ENCODE data around the gene ASMT.
"Not testable (repeated sequence)": the region's sequence is repeated elsewhere in the genome, so short reads cannot be mapped to it uniquely, and the experiment has no call there.

ASMT gene

DNA sequence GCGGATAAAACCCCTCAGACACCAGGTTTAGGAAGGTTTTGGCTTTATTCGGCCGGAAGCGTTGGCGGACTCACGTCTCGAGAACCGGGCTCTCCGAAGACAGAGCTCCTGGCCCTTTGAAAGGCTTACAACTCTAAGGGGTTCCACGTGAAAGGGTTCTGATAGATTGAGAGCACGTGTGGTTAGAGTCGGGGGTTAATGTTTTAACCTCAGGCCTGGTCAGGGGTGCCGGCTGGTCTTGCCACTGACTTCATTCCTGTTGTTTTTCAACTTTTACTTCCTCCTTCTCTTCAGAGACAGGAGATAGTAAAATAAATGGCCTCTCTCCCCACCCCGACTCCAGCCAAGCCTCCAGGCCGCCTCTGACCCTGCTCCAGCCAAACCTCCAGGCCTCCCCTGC lies 4.7 kb upstream of the ASMT start:
- Histone ChIP-seq H3K4me1 (ENCODE audit: control insufficient read depth, insufficient read depth, low read length, poor library complexity, severe bottlenecking) (no peaks in the 10 kb centered on the region), H3K9me3 (ENCODE audit: control insufficient read depth, low read length) (no peaks in the 10 kb centered on the region), H3K36me3 (ENCODE audit: control insufficient read depth, insufficient read depth, low read length) (no peaks in the 10 kb centered on the region), H3K4me3 (ENCODE audit: extremely low read depth, insufficient read depth, low read length, poor library complexity, severe bottlenecking) (no peak overlapping the region), H3K27ac (ENCODE audit: low read depth, low read length, severe bottlenecking) (peak overlapping the region; percentile 10)
- WGBS, 2 experiments (ENCODE audit: insufficient coverage in 2 of 2), result 87 to 89% methylated on average over 13 to 15 of the region's 15 CpGs

DNA sequence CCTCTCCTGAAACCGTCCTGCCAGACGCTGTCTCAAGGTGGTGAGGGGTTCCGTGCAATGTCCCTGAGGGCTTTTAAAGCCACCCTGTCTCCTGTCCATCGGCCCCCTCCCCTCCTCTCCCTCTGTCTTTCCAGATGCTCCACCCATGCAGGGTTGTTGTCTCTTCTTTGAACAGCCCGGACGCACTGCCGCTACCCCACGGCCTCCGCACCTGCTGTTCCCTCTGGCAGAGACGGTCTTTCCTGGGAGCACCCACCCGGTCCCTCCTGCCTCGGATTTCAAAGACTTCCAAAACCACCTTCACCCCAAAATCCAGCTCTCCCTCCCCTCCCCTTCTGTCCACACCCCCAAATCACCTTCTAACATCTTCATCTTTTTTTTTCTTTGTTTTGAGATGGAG lies 4.1 kb upstream of the ASMT start:
- Histone ChIP-seq H3K36me3 (ENCODE audit: control insufficient read depth, insufficient read depth, low read length) (no peaks in the 10 kb centered on the region), H3K4me1 (ENCODE audit: control insufficient read depth, insufficient read depth, low read length, poor library complexity, severe bottlenecking) (no peaks in the 10 kb centered on the region), H3K9me3 (ENCODE audit: control insufficient read depth, low read length) (no peaks in the 10 kb centered on the region), H3K4me3 (ENCODE audit: extremely low read depth, insufficient read depth, low read length, poor library complexity, severe bottlenecking) (no peak overlapping the region), H3K27ac (ENCODE audit: low read depth, low read length, severe bottlenecking) (no peak overlapping the region)
- 80 to 83% methylated on average over 10 to 12 of the region's 12 CpGs for WGBS, 2 experiments (ENCODE audit: insufficient coverage in 2 of 2)

DNA sequence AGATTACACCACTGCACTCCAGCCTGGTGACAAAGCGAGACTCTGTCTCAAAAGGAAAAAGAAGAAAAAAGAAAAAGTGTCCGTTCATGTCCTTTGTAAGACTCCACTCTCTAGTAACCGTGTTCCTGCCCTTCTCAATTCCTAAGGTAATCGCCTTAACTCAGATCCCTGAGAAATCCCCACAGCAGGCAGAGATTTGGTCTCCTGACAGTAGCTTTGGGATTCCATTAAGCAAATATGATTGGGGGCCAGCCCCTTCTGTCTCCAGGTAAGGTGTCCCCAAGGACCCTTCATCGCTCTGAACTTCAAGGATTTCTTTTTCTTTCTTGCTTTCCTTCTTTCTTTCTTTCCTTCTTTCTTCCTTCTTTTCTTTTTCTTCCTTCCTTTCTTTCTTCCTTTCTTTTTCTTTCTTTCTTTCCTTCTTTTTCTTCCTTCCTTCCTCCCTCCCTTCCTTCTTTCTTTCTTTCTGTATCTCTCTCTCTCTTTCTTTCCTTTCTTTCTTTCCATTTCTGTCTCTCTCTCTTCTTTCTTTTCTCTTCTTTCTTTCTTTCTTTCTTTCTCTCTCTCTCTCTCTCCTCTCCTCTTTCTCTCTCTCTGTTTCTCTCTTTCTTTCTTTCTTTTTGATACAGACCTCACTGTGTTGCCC lies 2.1 kb upstream of the ASMT start:
- H3K4me1 ChIP-seq (ENCODE audit: control insufficient read depth, insufficient read depth, low read length, poor library complexity, severe bottlenecking), result no peaks in the 10 kb centered on the region
- no peak overlapping the region for H3K4me3 ChIP-seq (ENCODE audit: extremely low read depth, insufficient read depth, low read length, poor library complexity, severe bottlenecking)
- 78 to 90% methylated on average over 3 to 5 of the region's 5 CpGs for WGBS, 2 experiments (ENCODE audit: insufficient coverage in 2 of 2)
- no peaks in the 10 kb centered on the region for H3K36me3 ChIP-seq (ENCODE audit: control insufficient read depth, insufficient read depth, low read length)
- H3K9me3 ChIP-seq (ENCODE audit: control insufficient read depth, low read length), result no peaks in the 10 kb centered on the region
- no peak overlapping the region for H3K27ac ChIP-seq (ENCODE audit: low read depth, low read length, severe bottlenecking)

DNA sequence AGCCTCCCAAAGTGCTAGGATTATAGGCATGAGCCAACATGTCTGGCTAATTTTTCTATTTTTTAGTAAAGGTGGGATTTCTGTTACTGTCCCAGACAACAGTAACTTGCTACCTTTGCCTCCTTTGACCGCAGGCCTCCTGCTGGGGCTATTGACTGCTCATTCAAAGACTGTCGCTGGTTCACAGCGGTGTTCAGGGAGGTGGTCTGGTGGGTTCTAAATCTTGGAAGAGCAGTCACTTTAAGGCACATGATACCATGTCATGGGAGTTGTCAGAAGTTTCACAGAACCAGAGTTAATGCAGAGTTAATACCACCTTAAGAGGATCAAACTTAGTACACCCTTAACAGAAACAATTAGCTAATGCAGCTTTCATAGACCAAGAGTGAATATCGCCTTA lies 3.8 kb downstream of the ASMT start:
- H3K27ac ChIP-seq (ENCODE audit: low read depth, low read length, severe bottlenecking), result no peak overlapping the region
- no peaks in the 10 kb centered on the region for H3K9me3 ChIP-seq (ENCODE audit: control insufficient read depth, low read length)
- WGBS, 2 experiments (ENCODE audit: insufficient coverage in 2 of 2), result 0 to 73% methylated on average over 1 to 2 of the region's 4 CpGs

DNA sequence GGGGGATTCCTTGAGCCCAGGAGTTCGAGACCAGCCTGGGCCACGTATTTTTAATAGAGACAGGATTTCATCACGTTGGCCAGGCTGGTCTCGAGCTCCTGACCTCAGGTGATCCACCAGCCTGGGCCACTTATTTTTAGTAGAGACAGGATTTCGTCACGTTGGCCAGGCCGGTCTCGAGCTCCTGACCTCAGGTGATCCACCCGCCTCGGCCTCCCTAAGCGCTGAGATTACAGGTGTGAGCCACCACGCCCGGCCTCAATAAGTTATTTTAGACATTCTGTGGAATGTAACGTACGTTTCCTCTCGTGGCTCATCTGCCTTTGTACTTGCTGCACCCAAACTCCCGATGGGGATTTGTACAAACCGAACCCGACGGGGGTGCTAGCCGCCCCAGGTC lies 8.8 kb downstream of the ASMT start:
- no peaks in the 10 kb centered on the region for H3K36me3 ChIP-seq (ENCODE audit: control insufficient read depth, insufficient read depth, low read length)
- 91 to 92% methylated on average over 21 of the region's 21 CpGs for WGBS, 2 experiments (ENCODE audit: insufficient coverage in 2 of 2)
- H3K27ac ChIP-seq (ENCODE audit: low read depth, low read length, severe bottlenecking), result no peak overlapping the region
- H3K9me3 ChIP-seq (ENCODE audit: control insufficient read depth, low read length), result no peaks in the 10 kb centered on the region
- H3K4me1 ChIP-seq (ENCODE audit: control insufficient read depth, insufficient read depth, low read length, poor library complexity, severe bottlenecking), result no peaks in the 10 kb centered on the region
- H3K4me3 ChIP-seq (ENCODE audit: extremely low read depth, insufficient read depth, low read length, poor library complexity, severe bottlenecking), result no peak overlapping the region

More for the DNA sequence above, 3.8 kb downstream of the ASMT start:
- no peaks in the 10 kb centered on the region for H3K4me1 ChIP-seq (ENCODE audit: control insufficient read depth, insufficient read depth, low read length, poor library complexity, severe bottlenecking)
- H3K36me3 ChIP-seq (ENCODE audit: control insufficient read depth, insufficient read depth, low read length), result no peaks in the 10 kb centered on the region
- H3K4me3 ChIP-seq (ENCODE audit: extremely low read depth, insufficient read depth, low read length, poor library complexity, severe bottlenecking), result no peak overlapping the region

DNA sequence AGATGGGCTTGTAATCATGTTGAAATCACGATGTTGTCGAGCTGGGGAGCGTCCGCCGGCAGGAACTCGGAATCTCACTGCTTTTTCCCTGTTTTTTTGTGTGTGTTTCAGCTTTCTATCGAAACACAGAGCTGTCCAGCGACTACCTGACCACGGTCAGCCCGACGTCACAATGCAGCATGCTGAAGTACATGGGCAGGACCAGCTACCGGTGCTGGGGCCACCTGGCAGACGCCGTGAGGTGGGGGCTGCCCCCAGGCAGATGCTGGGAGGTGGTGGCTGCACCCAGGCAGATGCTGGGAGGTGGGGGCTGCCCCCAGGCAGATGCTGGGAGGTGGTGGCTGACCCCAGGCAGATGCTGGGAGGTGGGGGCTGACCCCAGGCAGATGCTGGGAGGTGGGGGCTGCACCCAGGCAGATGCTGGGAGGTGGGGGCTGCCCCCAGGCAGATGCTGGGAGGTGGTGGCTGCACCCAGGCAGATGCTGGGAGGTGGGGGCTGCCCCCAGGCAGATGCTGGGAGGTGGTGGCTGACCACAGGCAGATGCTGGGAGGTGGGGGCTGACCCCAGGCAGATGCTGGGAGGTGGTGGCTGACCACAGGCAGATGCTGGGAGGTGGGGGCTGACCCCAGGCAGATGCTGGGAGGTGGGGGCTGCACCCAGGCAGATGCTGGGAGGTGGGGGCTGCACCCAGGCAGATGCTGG lies 9.4 kb downstream of the ASMT start:
- not testable (repeated sequence) for H3K4me3 ChIP-seq (ENCODE audit: extremely low read depth, insufficient read depth, low read length, poor library complexity, severe bottlenecking); H3K4me1 ChIP-seq (ENCODE audit: control insufficient read depth, insufficient read depth, low read length, poor library complexity, severe bottlenecking)
- 92 to 93% methylated on average over 14 of the region's 14 CpGs for WGBS, 2 experiments (ENCODE audit: insufficient coverage in 2 of 2)

DNA sequence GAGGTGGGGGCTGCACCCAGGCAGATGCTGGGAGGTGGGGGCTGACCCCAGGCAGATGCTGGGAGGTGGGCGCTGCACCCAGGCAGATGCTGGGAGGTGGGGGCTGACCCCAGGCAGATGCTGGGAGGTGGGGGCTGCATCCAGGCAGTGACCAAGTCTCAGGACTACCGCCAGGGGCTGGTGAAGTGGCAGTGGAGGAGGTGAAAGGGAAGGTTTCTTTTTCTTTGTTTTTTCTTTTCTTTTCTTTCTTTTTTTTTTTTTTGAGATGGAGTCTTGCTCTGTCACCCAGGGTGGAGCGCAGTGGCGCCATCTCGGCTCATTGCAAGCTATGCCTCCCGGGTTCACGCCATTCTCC lies 10.0 kb downstream of the ASMT start:
- H3K4me1 ChIP-seq (ENCODE audit: control insufficient read depth, insufficient read depth, low read length, poor library complexity, severe bottlenecking); H3K36me3 ChIP-seq (ENCODE audit: control insufficient read depth, insufficient read depth, low read length); H3K9me3 ChIP-seq (ENCODE audit: control insufficient read depth, low read length); H3K4me3 ChIP-seq (ENCODE audit: extremely low read depth, insufficient read depth, low read length, poor library complexity, severe bottlenecking); H3K27ac ChIP-seq (ENCODE audit: low read depth, low read length, severe bottlenecking): not testable (repeated sequence)
- 98 to 100% methylated on average over 2 to 6 of the region's 7 CpGs for WGBS, 2 experiments (ENCODE audit: insufficient coverage in 2 of 2)

More for the DNA sequence above, 9.4 kb downstream of the ASMT start:
- H3K36me3 ChIP-seq (ENCODE audit: control insufficient read depth, insufficient read depth, low read length); H3K9me3 ChIP-seq (ENCODE audit: control insufficient read depth, low read length); H3K27ac ChIP-seq (ENCODE audit: low read depth, low read length, severe bottlenecking): not testable (repeated sequence)

DNA sequence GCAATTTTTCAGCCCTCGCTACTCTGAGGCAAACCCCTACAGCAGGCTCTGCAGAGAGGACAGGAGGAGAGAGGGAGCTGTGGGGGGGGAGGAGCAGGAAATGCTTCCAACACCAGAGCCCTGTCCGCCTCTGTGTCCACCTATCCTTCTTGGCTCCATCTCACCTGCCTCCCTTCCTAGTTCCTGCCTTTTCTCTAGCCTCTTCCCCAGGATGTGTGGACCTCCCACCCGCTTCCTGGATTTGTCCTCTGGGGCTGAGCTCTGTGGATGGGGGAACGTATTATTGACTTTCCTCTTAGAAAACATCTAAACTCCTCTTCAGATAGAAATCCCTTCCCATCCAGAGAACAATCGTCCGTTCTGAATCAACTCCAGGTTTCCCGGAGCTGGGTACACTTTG lies 14.4 kb downstream of the ASMT start:
- Histone ChIP-seq H3K27ac (ENCODE audit: low read depth, low read length, severe bottlenecking) (no peak overlapping the region), H3K9me3 (ENCODE audit: control insufficient read depth, low read length) (no peaks in the 10 kb centered on the region), H3K36me3 (ENCODE audit: control insufficient read depth, insufficient read depth, low read length) (no peaks in the 10 kb centered on the region), H3K4me3 (ENCODE audit: extremely low read depth, insufficient read depth, low read length, poor library complexity, severe bottlenecking) (no peak overlapping the region), H3K4me1 (ENCODE audit: control insufficient read depth, insufficient read depth, low read length, poor library complexity, severe bottlenecking) (no peaks in the 10 kb centered on the region)
- WGBS, 2 experiments (ENCODE audit: insufficient coverage in 2 of 2), result 80 to 95% methylated on average over 5 to 6 of the region's 7 CpGs

DNA sequence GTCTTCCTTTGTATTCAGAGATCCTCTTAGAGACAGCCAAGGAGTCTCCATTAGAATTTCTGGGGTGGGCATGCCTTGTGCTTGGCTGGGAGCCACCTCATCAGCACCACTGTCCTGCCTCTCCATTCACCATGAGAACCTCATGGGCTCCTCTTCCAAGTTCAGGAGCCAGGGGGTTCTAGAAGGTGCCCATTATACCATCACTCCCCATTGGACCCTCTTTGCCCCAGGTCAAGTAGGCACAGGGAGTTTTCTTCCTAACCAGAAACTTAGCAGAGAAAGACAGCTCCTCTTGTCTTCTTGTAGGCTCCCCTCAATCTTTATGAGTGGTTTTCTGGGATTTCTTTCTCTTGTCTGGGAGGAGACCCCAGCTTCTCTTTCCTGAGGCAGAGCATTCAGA lies 31.1 kb downstream of the ASMT start:
- no peaks in the 10 kb centered on the region for H3K4me1 ChIP-seq (ENCODE audit: control insufficient read depth, insufficient read depth, low read length, poor library complexity, severe bottlenecking)
- peaks cover 7% of the 10 kb centered on the region for H3K9me3 ChIP-seq (ENCODE audit: control insufficient read depth, low read length)
- no peak overlapping the region for H3K4me3 ChIP-seq (ENCODE audit: extremely low read depth, insufficient read depth, low read length, poor library complexity, severe bottlenecking)
- no peak overlapping the region for H3K27ac ChIP-seq (ENCODE audit: low read depth, low read length, severe bottlenecking)
- no peaks in the 10 kb centered on the region for H3K36me3 ChIP-seq (ENCODE audit: control insufficient read depth, insufficient read depth, low read length)

DNA sequence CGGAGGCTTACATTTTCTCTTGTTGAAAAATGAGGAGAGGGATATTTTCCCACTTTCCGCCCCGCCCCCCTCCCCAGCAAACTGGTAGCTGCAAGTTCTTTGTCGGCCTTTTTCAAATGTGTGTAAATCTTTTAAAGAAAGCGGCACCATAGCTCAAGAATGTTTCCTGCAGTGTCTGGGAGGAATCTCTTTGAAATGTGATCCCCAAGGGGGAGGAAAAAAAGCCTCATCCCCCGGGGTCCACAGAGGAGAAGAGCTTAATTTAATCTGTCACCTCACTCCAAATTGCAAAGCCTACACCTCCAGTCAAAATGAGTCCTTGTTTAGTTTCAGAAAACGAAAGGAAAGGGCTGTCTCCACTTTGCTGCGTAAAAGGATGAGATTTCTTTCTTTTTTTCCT lies 34.8 kb downstream of the ASMT start:
- WGBS, 2 experiments (ENCODE audit: insufficient coverage in 2 of 2), result 6 to 17% methylated on average over 1 to 2 of the region's 8 CpGs
- H3K4me1 ChIP-seq (ENCODE audit: control insufficient read depth, insufficient read depth, low read length, poor library complexity, severe bottlenecking), result no peaks in the 10 kb centered on the region
- no peaks in the 10 kb centered on the region for H3K36me3 ChIP-seq (ENCODE audit: control insufficient read depth, insufficient read depth, low read length)
- peaks cover 7% of the 10 kb centered on the region for H3K9me3 ChIP-seq (ENCODE audit: control insufficient read depth, low read length)
- no peak overlapping the region for H3K4me3 ChIP-seq (ENCODE audit: extremely low read depth, insufficient read depth, low read length, poor library complexity, severe bottlenecking)
- H3K27ac ChIP-seq (ENCODE audit: low read depth, low read length, severe bottlenecking), result no peak overlapping the region

DNA sequence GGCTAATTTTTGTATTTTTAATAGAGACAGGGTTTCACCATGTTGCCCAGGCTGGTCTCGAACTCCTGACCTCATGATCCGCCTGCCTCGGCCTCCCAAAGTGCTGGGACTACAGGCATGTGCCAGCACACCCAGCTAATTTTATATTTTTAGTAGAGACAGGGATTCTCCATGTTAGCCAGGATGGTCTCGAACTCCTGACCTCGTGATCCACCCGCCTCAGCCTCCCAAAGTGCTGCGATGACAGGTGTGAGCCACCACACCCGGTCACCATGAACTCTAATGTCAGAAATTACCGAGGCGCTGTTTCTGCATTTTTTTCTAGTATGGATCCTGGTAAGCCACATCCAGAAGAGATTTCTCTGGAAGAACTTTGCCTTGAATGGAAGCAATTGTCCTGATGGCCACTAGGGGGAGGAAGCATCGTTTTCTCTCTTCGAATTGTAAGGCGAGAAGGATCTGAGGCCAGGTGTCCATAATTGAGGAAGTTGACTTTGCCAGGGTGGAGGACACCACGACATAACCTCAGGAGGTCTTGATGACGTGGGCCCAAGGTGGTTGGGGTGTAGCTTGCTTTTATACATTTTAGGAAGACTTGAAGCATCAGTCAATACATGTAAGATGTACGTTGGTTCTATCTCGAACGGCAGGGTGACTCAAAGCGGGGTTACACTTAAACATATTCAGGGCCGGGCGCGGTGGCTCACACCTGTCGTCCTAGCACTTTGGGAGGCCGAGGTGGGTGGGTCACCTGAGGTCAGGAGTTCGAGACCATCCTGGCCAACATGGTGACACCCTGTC lies 37.4 kb downstream of the ASMT start:
- 84 to 88% methylated on average over 21 to 25 of the region's 25 CpGs for WGBS, 2 experiments (ENCODE audit: insufficient coverage in 2 of 2)
- H3K27ac ChIP-seq (ENCODE audit: low read depth, low read length, severe bottlenecking); H3K36me3 ChIP-seq (ENCODE audit: control insufficient read depth, insufficient read depth, low read length); H3K4me3 ChIP-seq (ENCODE audit: extremely low read depth, insufficient read depth, low read length, poor library complexity, severe bottlenecking); H3K9me3 ChIP-seq (ENCODE audit: control insufficient read depth, low read length); H3K4me1 ChIP-seq (ENCODE audit: control insufficient read depth, insufficient read depth, low read length, poor library complexity, severe bottlenecking): not testable (repeated sequence)
